HCEC 1CT (cell line): ENCODE measurements around the gene ADAMTSL3.
A peak's percentile ranks its signal among the peaks of the same experiment; 100 is the strongest.
"Not testable (repeated sequence)": the region's sequence is repeated elsewhere in the genome, so short reads cannot be mapped to it uniquely, and the experiment has no call there.

Experiments used
- DNase-seq: peaks from one replicate; pipeline ENCODE4 v3.0.0-alpha.2; 2017

Gene ADAMTSL3

GRCh38 chr15:84046064-84046637 is 392.2 kb downstream of the ADAMTSL3 start:
- no peak for DNase-seq

GRCh38 chr15:84049480-84049879 is 395.6 kb downstream of the ADAMTSL3 start:
- DNase-seq, result not testable (repeated sequence)

- no peak for DNase-seq
Measured at GRCh38 chr15:84050076-84050475, 396.2 kb downstream of the ADAMTSL3 start.

GRCh38 chr15:84051146-84051545 is 397.2 kb downstream of the ADAMTSL3 start:
- DNase-seq, result not testable (repeated sequence)

GRCh38 chr15:84054544-84054943 is 400.6 kb downstream of the ADAMTSL3 start:
- not testable (repeated sequence) for DNase-seq

GRCh38 chr15:84057714-84058331 is 403.9 kb downstream of the ADAMTSL3 start:
- DNase-seq, result no peak

- not testable (repeated sequence) for DNase-seq
Measured at GRCh38 chr15:84063674-84064073, 409.8 kb downstream of the ADAMTSL3 start.

GRCh38 chr15:84068674-84069073 is 414.8 kb downstream of the ADAMTSL3 start:
- not testable (repeated sequence) for DNase-seq

GRCh38 chr15:84078038-84078437 is 424.1 kb downstream of the ADAMTSL3 start:
- DNase-seq, result not testable (repeated sequence)

GRCh38 chr15:84079325-84079884 is 425.5 kb downstream of the ADAMTSL3 start:
- not testable (repeated sequence) for DNase-seq

- no peak for DNase-seq
Measured at GRCh38 chr15:84079885-84080777, 426.2 kb downstream of the ADAMTSL3 start.

GRCh38 chr15:84080778-84081084 is 426.8 kb downstream of the ADAMTSL3 start:
- DNase-seq, result peak; percentile 11

GRCh38 chr15:84081391-84082168 is 427.7 kb downstream of the ADAMTSL3 start:
- DNase-seq, result no peak

- DNase-seq, result no peak
Measured at GRCh38 chr15:84082739-84083138, 428.8 kb downstream of the ADAMTSL3 start.

- DNase-seq, result not testable (repeated sequence)
Measured at GRCh38 chr15:84086071-84086470, 432.1 kb downstream of the ADAMTSL3 start.
